Measurements from ENCODE around the gene MAGEA8. TPM values are rescaled to one million over a fixed set of nuclear protein-coding genes. Genes with fewer than 3 reads are reported as not detected.

MAGEA8 gene, protein sequence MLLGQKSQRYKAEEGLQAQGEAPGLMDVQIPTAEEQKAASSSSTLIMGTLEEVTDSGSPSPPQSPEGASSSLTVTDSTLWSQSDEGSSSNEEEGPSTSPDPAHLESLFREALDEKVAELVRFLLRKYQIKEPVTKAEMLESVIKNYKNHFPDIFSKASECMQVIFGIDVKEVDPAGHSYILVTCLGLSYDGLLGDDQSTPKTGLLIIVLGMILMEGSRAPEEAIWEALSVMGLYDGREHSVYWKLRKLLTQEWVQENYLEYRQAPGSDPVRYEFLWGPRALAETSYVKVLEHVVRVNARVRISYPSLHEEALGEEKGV
- not detected in 2 replicates for total RNA-seq

DNA sequence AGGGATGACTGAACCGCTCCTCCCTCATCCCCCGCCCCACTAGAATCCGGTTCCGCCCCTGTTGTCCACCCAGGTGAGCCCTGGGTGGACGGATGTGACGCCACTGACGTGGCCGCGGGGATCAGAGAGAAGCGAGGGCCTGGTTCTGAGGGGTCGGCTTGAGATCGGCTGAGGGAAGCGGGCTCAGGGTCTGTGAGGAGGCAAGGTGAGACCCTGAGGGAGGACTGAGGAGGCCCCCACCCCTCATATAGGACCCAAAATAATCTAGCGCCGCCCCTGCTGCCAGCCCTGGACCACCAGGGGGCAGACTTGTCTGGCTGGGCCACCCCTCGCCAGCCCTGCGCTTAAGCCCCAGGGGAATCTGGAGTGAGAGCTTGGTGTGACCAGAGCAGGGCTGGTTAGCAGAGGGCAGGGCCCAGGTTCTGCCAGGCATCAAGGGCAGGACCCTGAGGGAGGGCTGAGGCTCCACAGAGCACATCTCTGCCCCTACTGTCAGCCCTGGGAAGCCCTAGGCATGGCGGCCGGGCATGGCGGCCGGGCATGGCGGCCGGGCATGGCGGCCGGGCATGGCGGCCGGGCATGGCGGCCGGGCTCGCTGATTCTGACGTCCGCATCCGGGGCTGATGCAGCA, at the start of gene MAGEA8:
MAGEA8 (plus strand) TSS at position 103 of the 631 bp plus-strand sequence. CDS start 3,090 bp downstream, outside the sequence.

GRCh38 chrX:149929400-149929799, 48.4 kb downstream of the MAGEA8 start, which contains the start of gene HSFX4:
TSS of gene HSFX4 (plus strand) at chrX:149929573. CDS start at chrX:149929645, 72 bp downstream.

Other genes starting within 250 kb of the MAGEA8 start
- gene TMEM185A, start 249.4 kb upstream of the MAGEA8 start, total RNA-seq = 12.5 and 13.0 TPM in 2 replicates
- gene MAGEA11, start 169.1 kb upstream of the MAGEA8 start, total RNA-seq = not detected in 2 replicates
- gene HSFX1, start 107.1 kb upstream of the MAGEA8 start, total RNA-seq = 0.43 and 0.53 TPM in 2 replicates
- not detected in 2 replicates for gene MAGEA9, start 99.3 kb upstream of the MAGEA8 start, total RNA-seq
- not detected in 2 replicates for gene HSFX4, start 48.4 kb downstream of the MAGEA8 start, total RNA-seq
- gene EOLA2, start 57.3 kb downstream of the MAGEA8 start, total RNA-seq = 19.7 and 26.2 TPM in 2 replicates